ENCODE data around the gene PTGES2.

GRCh38 chr9:128149001-128149701 lies 21.6 kb upstream of the PTGES2 start, which contains the start of gene LCN2:
- TF ChIP-seq POLR2AphosphoS5 (IDR thresholded peaks at IDR 0.05; ENCODE audit: low read depth, low read length) = no peak
- TF ChIP-seq PAX5 (IDR thresholded peaks at IDR 0.05; ENCODE audit: insufficient read depth, low read length, severe bottlenecking) = no peak
- TF ChIP-seq POLR2A (IDR thresholded peaks at IDR 0.05; ENCODE audit: low read depth, low read length) = no peak
- TF ChIP-seq TAF1 (IDR thresholded peaks at IDR 0.05; ENCODE audit: low read depth, low read length) = no peak
